Measurements from ENCODE around the gene PRMT3.
"Not testable (repeated sequence)": the region's sequence is repeated elsewhere in the genome, so short reads cannot be mapped to it uniquely, and the experiment has no call there.

PRMT3 gene

GRCh38 chr11:20374741-20375300 is 12.7 kb upstream of the PRMT3 start:
- no peak for DNase-seq

GRCh38 chr11:20376162-20376730 is 11.3 kb upstream of the PRMT3 start:
- DNase-seq = no peak

- DNase-seq = not testable (repeated sequence)
Measured at GRCh38 chr11:20385996-20386395, 1.5 kb upstream of the PRMT3 start.

GRCh38 chr11:20388096-20389055 is 860 bp downstream of the PRMT3 start:
- DNase-seq = no peak

GRCh38 chr11:20397281-20397680 is 9.8 kb downstream of the PRMT3 start:
- peak; percentile 8 for DNase-seq

GRCh38 chr11:20399498-20399897 is 12.0 kb downstream of the PRMT3 start:
- no peak for DNase-seq

GRCh38 chr11:20403059-20403458 is 15.5 kb downstream of the PRMT3 start:
- DNase-seq = no peak

GRCh38 chr11:20406484-20406883 is 19.0 kb downstream of the PRMT3 start:
- no peak for DNase-seq

- DNase-seq = no peak
Measured at GRCh38 chr11:20407344-20407743, 19.8 kb downstream of the PRMT3 start.

GRCh38 chr11:20415432-20415831 is 27.9 kb downstream of the PRMT3 start:
- DNase-seq = no peak

- no peak for DNase-seq
Measured at GRCh38 chr11:20417771-20418170, 30.3 kb downstream of the PRMT3 start.

- DNase-seq = no peak
Measured at GRCh38 chr11:20421946-20422345, 34.4 kb downstream of the PRMT3 start.

- DNase-seq = no peak
Measured at GRCh38 chr11:20429216-20429615, 41.7 kb downstream of the PRMT3 start.

- no peak for DNase-seq
Measured at GRCh38 chr11:20438637-20439036, 51.1 kb downstream of the PRMT3 start.

GRCh38 chr11:20443596-20443995 is 56.1 kb downstream of the PRMT3 start:
- DNase-seq = no peak

- no peak for DNase-seq
Measured at GRCh38 chr11:20444535-20444934, 57.0 kb downstream of the PRMT3 start.

GRCh38 chr11:20448834-20449233 is 61.3 kb downstream of the PRMT3 start:
- DNase-seq = no peak

- DNase-seq = no peak
Measured at GRCh38 chr11:20450829-20451228, 63.3 kb downstream of the PRMT3 start.

GRCh38 chr11:20451568-20451967 is 64.1 kb downstream of the PRMT3 start:
- no peak for DNase-seq

GRCh38 chr11:20452585-20452984 is 65.1 kb downstream of the PRMT3 start:
- DNase-seq = no peak

- DNase-seq = no peak
Measured at GRCh38 chr11:20453657-20454316, 66.3 kb downstream of the PRMT3 start.

- DNase-seq = no peak
Measured at GRCh38 chr11:20457001-20457799, 69.7 kb downstream of the PRMT3 start.
